ENCODE data around the gene DNAJC27. TPM values are rescaled to one million over a fixed set of nuclear protein-coding genes. Genes with fewer than 3 reads are reported as not detected.

DNAJC27 gene
- total RNA-seq, 1 experiment from 2014 or later: 2.9 TPM

GRCh38 chr2:24925815-24926214 lies 45.9 kb downstream of the DNAJC27 start:
- DNase-seq (ENCODE audit: low read depth): no peak

DNA sequence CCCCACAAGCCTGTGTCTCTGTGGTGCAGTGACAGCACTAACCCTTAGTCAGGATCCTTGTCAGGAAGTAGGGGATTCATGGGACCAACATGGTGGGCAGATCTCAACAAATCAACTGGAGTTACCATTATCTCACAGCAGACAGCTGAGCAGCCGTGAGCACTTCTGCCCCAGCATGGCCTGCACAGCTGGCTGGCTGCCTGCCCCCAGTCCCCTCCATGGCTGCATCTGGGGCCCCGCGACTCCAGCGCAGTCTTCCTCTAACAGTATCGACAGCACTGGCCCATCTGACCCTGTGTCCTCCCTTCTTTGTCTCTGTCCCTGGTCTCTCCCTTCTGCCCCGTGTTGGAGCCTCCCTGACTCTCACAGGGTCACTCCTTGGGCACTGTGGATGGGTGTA lies 47.0 kb downstream of the DNAJC27 start:
- no peak for DNase-seq (ENCODE audit: low read depth)

- DNase-seq (ENCODE audit: low read depth): no peak
Observed at GRCh38 chr2:24924266-24924665, 47.5 kb downstream of the DNAJC27 start.

GRCh38 chr2:24923106-24923505 lies 48.6 kb downstream of the DNAJC27 start:
- DNase-seq (ENCODE audit: low read depth): no peak

DNA sequence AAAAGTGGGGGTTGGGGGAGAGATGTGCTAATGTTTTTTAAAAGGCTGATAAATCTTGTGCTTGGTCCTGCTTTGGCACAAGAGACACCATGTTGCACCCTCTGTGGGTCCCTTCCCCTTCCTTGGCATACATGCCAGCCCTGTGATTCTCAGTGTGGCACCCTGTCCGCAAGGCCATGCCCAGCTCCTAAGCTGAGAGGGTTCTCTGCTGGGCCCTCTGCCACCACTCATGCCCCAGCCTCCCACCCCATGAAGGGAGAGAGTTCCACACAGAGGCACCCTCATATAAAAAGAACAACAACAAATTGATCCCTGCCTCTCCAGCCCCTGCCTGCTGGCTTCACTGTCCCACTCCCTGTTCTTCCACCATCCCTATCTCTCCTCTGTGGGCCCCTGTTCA lies 49.2 kb downstream of the DNAJC27 start:
- DNase-seq (ENCODE audit: low read depth): no peak

GRCh38 chr2:24920809-24921441 lies 50.8 kb downstream of the DNAJC27 start:
- DNase-seq (ENCODE audit: low read depth): peak; percentile 8

DNA sequence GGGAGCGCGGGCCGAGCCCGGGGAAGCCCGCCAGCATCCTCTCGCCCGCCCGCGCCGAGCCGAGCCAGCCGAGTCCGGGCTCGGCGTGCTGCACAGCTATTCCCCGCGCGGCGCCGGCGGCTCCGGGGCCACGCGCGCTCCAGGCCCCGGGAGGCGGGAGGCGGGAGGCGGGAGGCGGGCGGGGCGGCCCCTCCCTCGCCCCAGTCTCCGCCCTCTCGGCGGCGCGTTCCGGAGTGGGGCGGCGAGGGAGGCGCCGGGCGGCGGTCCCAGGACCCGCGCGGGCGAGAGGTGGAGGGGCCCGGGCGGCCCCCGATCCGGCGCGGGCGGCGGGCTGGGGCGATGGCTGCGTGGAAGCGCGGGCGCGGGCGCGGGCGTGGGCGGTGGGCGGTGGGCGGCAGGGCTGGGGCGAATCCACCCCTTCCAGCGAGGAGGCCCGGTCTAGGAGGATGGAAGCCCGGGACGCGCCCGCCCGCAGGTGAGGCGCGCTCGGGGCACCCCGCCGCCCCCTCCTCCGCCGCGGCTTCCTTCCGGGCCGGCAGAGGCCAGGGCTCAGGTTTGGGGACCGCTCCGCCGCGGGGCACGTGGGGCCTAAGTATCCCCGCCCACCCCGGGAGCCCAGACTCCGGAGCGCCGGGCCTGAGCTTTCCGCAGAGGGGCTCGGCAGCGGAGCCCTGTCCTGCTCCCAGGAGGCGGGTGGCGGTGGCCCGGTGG lies 51.5 kb downstream of the DNAJC27 start, which contains the start of gene ADCY3:
Gene ADCY3, minus strand, starts transcription at position 140 of the 711 bp plus-strand sequence. CDS start 1,250 bp downstream, outside the sequence.
- peak; percentile 33 for DNase-seq (ENCODE audit: low read depth)

GRCh38 chr2:24919506-24920097 lies 52.2 kb downstream of the DNAJC27 start:
- peak; percentile 11 for DNase-seq (ENCODE audit: low read depth)

DNA sequence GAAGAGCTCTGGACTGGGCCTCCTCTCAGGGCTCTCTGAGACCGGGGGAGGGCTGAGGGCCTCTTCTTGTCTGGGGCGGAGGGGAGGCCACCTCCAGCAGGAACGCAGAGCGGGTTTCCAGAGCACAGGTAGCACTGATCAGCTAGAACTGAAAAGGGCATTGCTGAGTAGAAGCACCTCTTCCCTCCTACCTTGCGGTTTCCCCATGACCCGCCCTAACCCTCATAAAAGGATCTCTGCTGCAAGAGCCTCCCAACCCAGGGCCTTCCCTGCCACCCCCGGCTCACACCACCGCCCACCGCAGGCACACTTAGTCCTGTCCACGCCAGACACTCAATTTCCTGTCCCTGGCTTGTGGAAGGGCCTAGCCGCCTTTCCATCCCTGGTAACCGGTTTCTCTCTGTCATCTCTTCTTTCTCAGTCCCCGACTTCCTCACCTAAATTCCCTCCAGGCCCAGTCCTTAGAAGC lies 52.7 kb downstream of the DNAJC27 start:
- peak; percentile 20 for DNase-seq (ENCODE audit: low read depth)

- DNase-seq (ENCODE audit: low read depth): no peak
Observed at GRCh38 chr2:24918326-24919036, 53.3 kb downstream of the DNAJC27 start.

GRCh38 chr2:24917731-24918325 lies 53.9 kb downstream of the DNAJC27 start:
- no peak for DNase-seq (ENCODE audit: low read depth)

DNA sequence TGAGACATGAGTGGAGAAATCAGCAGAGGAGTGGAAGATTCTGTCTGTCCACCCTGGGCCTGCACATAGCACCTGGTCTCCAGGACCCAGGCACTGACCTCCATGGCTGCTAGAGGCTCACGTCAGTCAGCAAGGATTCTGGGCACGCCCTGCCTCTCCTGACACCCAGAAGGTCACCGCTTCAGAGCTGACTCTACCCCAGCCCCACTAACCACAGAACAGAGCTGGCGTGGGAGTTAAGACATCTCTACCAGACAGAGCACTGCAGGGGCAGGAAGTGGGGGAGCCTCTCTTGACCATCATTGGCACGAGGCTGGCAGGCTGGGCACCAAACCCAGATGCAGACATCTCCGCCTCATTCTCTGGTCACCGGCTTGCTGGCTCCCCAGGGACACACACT lies 54.7 kb downstream of the DNAJC27 start:
- peak; percentile 7 for DNase-seq (ENCODE audit: low read depth)

DNA sequence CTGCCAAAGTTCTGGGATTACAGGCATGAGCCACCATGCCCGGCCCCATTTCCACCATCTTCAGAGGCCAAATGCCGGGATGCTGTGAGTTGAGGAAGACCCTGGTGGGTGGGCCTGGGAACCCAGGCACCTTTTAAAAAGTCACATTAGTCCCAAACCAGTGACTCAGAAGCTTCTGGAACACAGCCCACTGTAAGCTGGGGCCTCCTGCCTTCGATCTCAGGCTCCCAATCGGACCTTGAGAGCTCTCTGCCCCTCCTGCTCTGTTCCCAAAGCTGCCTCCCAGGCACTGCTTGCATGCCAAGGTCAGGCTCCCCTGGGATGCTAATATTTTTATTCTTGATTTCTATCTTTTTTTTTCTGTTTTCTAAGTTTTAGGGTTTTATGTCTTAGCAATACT lies 56.0 kb downstream of the DNAJC27 start:
- DNase-seq (ENCODE audit: low read depth): no peak

GRCh38 chr2:24915175-24915574 lies 56.6 kb downstream of the DNAJC27 start:
- DNase-seq (ENCODE audit: low read depth): no peak

DNA sequence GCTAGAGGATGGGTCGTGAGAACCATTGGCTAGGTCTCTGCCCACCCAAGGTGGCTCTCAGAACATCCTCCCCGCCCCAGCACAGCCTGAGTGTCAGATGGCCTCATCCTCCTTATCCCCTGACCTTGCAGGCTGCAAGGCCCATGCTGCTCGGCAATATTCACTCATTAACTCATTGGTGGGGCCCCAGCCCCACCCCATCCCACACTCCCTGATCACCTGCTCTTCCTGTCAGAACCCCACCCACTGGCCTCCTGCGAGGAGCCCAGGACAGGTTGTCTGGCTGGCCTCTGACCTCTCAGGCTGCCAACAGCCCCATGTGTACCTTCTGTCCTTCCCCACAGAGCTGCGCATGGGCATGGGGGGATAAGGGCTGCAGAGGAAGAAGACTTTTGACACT lies 57.0 kb downstream of the DNAJC27 start:
- no peak for DNase-seq (ENCODE audit: low read depth)

- no peak for DNase-seq (ENCODE audit: low read depth)
Observed at GRCh38 chr2:24913911-24914310, 57.8 kb downstream of the DNAJC27 start.

DNA sequence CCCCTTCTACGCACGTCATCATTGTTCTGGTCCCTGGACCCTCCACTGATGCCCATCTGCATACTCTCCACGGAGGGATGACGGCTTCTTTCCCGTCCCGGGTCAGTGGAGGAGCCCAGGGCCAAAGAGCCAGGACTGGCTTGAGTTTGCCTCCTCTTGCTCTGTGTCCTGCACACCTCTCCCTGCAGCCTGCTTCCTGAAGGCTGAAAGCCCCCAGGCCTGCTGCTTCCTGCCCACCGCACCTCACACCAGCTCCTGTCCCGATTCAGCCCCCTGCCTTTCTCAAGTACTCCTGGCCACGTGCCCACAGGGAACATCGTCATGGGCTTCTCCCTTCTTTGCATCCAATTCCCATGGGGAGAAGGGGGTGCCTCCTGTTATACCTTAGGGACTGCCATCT lies 58.8 kb downstream of the DNAJC27 start:
- DNase-seq (ENCODE audit: low read depth): no peak

GRCh38 chr2:24912523-24912922 lies 59.2 kb downstream of the DNAJC27 start:
- no peak for DNase-seq (ENCODE audit: low read depth)

GRCh38 chr2:24910245-24910644 lies 61.5 kb downstream of the DNAJC27 start:
- DNase-seq (ENCODE audit: low read depth): no peak

- peak; percentile 29 for DNase-seq (ENCODE audit: low read depth)
Observed at GRCh38 chr2:24909555-24910177, 62.1 kb downstream of the DNAJC27 start.

- DNase-seq (ENCODE audit: low read depth): no peak
Observed at GRCh38 chr2:24908461-24908901, 63.3 kb downstream of the DNAJC27 start.

All from M059J (cell line).